Measurements from ENCODE around the gene ACVR1C.

Gene ACVR1C

GRCh38 chr2:157492189-157492773 is 136.4 kb downstream of the ACVR1C start:
- FAIRE-seq = peak; percentile 55

- no peak for FAIRE-seq
Measured at GRCh38 chr2:157489983-157490382, 138.7 kb downstream of the ACVR1C start.

GRCh38 chr2:157488877-157489276 is 139.8 kb downstream of the ACVR1C start:
- FAIRE-seq = no peak

GRCh38 chr2:157487747-157488146 is 140.9 kb downstream of the ACVR1C start:
- FAIRE-seq = no peak

- FAIRE-seq = no peak
Measured at GRCh38 chr2:157487271-157487610, 141.4 kb downstream of the ACVR1C start.

- FAIRE-seq = no peak
Measured at GRCh38 chr2:157486596-157487270, 141.9 kb downstream of the ACVR1C start.

GRCh38 chr2:157480182-157480961 is 148.3 kb downstream of the ACVR1C start:
- no peak for FAIRE-seq

GRCh38 chr2:157479081-157480027 is 149.3 kb downstream of the ACVR1C start:
- no peak for FAIRE-seq

- no peak for FAIRE-seq
Measured at GRCh38 chr2:157477919-157478318, 150.7 kb downstream of the ACVR1C start.

GRCh38 chr2:157476953-157477709 is 151.5 kb downstream of the ACVR1C start:
- no peak for FAIRE-seq
